NCI-H345 treated with DMSO at 0.1 percent for 48 hours (cell line): ENCODE data around the gene CDCA4.

ENCODE experiments used
- DNase-seq: peaks from one replicate; lab custom pipeline; 2025; ENCODE audit not compliant: unreplicated experiment; lab: John Stamatoyannopoulos, UW

CDCA4 gene

DNA sequence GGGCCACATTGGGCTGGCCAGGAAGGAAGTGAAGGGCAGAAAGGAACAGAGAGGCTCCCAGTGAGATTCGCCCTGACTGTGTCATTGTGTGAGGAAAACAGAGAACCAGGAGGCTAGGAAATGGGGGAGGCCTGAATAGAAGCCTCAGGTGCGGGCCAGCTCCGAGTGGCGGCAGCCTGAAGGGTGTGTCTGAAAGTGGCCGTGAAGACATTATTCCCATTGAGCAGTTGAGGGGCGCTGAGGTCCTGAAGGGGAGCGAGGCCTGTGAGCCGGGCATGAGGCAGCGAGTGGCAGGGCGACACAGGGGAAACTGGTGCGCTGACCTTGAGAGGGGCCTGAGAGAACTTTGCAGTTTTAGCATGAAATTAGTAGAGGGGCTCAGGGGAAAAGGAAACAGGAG, 28.4 kb downstream of the CDCA4 start:
- DNase-seq, result no peak

DNA sequence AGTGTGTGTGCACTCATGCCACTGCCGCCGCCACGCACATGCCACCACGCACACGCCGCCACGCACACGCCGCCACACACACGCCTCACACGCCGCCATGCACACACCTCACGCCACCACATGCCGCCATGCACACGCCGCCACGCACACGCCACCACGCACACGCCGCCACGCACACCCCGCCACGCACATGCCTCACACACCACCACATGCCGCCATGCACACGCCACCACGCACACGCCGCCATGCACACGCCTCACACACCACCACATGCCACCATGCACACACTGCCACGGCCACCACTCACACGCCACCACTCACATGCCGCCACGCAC, 29.0 kb downstream of the CDCA4 start:
- no peak for DNase-seq

DNA sequence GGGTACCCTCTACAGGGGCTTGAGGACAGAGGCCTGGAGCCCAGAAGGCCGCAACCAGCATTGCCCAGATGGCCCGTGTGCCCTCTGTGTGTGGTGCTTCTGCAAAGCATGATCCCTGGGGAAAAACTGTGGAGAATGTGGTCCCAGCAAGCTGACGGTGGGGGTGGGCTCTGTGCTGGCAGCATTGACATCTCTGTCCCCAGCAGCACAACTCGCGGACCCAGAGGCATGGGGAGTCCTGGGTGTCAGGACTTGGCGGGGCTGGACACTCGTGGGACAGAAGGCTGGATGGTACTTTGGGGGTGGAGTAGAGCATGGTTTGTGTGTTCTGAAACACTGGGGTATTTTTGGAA, 31.0 kb downstream of the CDCA4 start:
- no peak for DNase-seq

DNA sequence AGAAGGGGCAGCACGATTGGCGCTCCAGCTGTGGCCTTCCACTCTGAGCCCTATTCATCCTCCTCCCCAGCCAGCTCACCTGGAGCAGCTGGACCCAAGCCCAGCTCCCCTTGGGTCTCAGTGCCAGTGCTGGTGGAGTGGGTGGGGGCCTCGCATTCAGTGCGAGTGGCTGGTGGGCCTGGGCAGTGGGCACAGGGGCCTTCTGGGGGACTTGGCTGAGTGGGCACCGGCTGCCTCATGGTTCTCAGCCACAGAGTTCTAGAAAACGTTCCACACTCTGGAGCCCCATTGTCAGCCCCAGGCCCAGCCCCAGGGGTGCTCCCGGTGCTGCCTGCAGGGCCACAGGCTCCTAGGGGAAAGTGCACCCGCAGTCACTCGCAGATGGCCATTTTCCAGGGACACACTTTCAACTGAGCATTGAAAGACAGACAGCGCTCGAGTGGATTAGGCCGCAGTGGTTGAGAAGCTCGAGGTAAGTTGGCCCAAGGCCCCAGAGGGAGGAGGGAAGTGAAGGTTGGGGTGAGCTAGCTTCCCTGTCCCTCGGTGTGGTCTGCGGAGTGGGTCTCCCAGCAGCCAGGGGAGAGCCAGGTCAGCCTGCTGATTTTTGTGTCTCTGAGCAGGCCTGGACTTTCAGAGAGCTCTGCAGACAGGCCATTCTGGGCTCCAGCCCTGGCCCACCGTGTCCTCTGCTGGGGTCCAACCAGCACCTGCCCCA, 31.5 kb downstream of the CDCA4 start:
- DNase-seq, result no peak

DNA sequence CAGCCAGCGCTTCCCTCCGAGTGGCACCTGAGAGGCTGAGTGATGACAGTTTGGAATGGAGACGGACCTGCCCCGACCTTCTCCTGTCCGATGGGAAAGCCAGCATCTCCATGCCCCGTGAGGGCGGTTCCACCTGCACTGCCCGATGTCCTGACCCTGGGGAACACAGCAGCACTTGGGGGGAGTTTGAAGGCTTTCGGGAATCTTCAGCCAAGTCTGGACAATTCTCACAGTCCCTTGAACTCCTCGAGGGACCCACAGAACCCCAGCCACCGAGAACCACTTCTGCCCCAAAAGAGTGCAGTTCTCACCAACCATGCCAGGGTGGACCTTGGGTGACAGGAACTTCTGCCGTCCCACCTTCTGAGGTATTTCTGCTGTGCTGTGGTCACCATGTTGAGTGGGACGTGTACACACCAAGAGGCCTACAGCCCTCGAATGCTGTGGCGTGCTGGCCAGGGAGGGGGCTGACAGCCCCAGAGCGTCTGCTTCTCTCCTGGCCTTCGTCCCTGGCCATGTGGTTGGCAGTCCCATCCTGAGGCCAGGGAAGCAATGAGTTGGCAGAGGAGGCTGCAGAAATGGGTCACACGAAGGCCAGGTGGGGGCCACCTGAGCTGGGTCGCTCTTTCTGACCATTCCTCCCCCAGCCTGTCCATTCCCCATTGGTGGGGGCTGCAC, 34.3 kb downstream of the CDCA4 start:
- DNase-seq, result no peak

DNA sequence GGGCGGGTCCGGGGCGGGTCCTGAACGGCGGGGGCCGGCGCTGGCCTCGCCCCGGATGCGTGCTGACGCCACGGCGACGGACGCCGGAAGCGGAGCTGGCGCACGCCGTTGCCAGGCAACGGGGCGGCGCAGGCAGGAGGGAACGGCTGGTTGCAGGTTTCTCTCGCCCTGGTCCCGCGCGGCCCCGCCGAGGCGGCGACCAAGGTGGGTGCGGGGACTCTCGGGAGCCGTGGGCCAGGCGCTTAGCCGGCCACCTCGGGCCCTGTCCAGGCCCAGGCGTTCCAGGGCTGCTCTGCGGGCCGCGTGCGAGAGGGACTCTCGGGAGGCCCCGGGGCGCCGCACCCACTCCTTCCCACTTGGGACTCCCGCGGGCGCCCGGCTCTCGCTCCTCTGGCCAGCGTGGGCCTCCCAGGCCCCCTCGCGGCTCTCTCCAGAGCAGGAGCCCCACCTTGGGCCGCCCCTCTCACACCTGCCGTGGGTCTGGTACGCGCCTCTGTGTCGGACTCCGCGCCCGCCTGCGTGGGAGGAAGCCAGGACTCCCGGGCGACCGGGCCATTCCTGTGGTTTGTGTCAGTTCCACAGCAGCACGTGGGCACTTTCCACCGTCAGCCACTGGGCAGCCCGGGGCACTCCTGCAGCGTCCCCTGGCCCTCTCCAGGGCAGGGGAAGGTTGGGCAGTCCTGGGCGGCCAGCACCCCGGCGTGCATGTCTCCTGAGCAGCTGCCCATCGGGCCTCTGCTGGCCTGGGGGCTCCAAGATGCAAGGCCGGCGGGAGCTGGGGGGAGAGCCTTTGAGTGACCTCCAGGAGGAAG, 35.0 kb downstream of the CDCA4 start, which contains the start of gene CLBA1:
Gene CLBA1 (plus strand): TSS at position 114 of the 812 bp plus-strand sequence. CDS start 644 bp downstream, at position 758.
- peak; percentile 56 for DNase-seq

DNA sequence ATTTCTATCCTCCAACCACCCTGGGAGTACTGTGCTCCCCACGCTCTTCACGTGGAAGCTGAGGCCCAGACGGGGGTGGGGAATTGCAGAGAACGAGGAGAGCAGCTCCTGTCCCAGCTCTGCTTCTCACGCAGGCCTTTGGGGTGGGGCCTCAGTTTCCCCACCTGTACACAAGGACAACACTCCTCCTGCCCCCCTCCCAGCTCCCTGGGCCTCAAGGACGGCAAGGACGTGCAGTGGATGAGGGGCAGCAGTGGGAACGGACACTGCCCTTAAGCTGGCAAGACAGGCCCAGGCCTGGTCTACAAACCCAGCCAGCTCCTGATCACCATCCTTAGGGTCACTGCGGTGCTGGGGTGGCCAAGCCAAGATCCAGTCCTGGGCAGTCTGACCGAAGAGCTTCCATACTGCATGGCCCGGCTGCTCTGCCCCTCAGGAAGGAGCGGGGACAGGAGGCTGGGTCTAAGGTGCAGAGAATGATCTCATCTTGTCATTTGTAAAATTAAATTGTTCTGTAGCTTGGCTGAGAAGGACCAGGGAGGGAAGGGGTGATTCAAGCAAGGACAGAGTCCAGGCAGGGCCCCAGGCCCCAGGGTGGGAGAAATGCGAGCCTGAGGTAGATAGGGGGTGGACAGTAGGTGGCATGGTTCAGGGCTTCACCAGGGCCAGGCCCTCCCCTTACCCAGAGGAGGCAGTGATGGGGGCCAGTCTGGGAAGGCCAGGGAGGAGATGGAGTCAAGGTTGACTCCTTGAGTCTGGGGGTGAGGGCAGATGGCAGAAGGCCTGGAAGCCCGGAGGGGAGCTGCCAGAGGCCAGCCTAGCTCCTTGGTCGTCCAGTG, 36.6 kb downstream of the CDCA4 start:
- no peak for DNase-seq

DNA sequence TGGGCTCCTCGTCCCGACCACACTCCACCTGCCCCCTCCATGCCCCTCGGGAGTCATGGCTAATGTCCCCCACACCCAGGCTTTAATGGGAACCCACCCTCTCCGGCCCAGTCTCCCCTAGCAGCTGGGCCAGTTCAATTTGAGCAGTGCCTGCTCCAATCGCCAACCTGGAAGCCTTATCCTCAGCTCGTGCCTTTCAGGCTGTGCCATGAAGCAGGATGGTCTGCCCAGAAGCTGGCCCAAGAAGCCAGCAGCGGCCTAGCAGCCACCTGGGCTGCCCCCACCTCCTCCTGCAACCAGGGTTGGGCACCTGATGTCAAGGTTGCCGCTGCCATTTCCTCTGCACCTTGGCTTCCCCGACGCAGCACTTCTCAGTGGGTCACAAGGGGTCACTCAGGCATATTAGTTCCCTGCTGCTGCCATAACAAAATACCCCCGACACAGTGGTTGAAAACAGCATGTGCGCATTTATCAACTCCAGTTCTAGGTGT, 37.6 kb downstream of the CDCA4 start:
- no peak for DNase-seq

DNA sequence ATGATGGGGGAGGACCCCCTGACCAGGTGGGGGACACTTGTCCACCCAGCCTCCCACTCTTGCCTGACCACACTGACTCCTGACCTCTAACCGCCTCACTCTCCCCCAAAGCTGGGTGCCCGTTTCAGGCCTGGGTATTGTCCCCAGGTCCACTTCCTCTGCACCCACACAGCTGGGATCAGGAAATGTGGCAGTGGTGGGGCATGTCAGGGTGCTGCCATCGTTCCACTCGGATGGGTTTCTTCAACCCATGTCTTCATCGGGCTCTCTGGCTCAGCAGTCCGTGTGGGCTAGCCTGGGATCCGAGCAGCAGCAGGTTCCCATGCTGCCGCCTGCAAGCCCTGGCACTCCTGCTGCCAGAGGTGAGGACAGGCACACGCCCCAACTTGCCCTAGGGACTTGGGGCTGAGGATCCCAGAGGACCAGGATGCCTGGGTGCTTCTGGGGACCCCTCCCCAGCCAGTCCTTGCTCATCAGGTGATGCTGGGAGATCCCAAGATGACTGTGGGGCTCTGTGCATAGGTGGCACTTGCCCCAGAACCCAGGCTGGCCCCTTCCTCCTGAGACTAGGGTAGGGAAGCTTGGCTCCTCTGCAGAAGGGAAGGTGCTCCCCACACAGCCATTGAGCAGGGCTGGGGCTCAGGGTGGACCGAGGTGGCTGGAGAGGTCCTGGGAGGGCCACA, 38.2 kb downstream of the CDCA4 start:
- no peak for DNase-seq

DNA sequence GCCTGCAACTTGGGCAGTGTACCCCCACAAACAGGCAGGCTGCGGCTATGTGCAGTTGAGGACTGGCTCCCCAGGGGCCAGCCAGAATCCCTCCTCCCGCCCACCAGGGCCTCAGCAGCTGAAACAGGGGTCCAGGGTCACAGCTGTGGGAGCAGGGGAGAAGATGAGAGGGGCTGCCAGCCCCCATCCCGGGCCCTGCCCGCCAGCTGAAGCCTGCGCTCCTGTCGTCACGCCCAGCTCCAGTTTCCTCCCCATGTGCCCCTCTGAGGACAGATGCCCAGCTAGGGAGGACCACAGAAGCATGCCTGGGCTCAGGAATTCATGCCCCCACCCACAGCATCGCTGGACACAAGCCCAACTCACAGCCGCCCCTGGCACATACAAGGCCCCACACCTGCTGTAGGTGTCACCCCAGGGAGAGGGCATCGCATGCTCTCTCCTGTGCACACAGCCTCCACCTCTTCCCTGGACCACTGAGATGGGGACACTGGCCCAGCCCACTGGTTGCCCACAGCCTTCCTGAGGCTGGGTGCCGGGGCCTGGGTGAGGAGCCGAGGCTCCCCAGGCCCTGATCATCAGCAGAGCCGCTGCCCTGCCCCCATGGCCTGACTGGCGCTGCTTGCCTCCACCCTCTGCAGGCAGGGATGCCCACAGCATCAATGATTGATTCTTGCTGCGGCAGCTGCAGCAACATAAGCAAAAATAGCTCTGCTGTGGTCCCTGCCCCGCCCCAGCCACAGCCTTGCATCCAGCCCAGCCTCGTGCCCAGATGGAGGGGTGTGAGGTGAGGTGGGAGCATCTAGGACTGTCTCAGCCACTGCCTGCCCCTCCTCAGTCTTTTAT, 39.0 kb downstream of the CDCA4 start:
- DNase-seq, result no peak

DNA sequence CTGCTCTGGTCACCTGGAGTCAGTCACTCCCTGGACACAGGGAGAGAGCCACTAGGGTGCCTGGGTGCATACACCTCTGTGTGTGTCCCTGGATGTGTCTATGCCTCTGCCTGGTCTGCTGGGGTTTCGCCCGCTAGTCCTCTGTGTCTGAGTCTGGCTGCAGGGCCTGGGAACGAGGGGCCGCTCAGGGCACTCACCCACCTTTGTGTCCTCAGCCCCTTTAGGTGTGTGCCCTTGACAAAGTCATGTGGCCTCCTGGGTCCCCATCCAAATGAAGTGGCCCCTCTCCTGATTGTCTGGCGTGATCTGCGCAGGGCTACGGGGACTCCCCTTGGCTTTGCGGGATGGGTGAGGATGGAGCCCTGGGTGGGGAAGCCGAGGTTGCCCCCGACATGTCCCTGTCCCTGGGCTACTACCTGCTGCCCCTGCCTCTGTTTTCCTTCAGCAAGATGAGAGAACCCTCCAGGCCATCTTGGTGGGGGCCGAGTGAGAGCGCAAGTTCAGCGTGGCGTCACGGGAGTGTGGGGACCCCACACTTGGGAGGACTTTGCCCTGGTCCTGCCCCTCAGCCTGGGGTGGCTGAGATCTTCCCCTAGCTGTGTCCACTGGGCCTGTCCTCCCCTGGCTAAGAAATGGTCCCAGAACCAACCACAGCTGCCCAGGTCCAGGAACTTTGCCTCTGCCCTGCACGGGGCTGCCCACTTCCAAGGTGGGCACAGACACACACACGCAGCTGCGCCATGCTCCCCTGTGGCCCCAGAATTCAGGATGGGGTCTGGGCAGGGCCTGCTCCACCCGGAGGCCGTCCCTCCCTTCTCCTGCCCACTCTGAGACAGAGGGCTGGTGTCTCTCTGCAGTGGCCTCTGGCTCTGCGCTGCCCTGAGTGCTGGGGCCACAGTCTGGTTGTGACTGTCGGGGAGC, 40.0 kb downstream of the CDCA4 start:
- no peak for DNase-seq

DNA sequence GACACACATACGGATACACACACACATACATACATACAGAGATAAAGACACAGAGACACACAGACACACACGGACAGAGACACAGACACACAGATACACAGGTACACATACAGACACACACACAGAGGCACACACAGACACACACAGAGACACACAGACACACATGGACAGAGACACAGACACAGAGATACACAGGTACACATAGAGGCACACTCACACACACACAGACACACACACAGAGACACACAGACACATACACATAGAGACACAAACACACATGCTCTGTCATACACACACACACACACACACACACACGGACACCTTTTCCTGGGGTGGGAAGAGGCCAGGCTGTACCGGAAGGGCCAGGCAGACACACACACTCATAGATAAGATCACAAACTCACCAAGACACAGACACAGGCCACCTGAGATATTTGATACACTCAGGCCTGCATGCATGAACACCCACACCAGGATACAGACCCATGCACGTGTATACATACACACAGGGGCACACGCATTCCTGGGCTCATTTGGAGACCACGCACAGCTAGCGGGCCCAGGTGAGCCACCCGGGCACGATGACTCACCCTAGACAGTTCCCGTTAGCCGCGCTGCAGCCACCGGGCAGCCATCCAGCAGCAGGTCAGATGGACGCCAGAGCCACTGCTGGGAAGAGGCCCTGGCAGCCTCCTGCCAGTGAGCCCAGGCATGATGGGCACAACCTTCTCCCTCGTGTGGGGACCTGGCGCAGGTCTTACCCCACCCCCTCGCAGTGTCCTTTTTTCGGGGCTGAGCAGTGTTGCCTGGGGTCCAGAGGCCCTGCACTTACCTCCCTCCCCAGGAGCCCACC, 40.9 kb downstream of the CDCA4 start:
- DNase-seq, result no peak

DNA sequence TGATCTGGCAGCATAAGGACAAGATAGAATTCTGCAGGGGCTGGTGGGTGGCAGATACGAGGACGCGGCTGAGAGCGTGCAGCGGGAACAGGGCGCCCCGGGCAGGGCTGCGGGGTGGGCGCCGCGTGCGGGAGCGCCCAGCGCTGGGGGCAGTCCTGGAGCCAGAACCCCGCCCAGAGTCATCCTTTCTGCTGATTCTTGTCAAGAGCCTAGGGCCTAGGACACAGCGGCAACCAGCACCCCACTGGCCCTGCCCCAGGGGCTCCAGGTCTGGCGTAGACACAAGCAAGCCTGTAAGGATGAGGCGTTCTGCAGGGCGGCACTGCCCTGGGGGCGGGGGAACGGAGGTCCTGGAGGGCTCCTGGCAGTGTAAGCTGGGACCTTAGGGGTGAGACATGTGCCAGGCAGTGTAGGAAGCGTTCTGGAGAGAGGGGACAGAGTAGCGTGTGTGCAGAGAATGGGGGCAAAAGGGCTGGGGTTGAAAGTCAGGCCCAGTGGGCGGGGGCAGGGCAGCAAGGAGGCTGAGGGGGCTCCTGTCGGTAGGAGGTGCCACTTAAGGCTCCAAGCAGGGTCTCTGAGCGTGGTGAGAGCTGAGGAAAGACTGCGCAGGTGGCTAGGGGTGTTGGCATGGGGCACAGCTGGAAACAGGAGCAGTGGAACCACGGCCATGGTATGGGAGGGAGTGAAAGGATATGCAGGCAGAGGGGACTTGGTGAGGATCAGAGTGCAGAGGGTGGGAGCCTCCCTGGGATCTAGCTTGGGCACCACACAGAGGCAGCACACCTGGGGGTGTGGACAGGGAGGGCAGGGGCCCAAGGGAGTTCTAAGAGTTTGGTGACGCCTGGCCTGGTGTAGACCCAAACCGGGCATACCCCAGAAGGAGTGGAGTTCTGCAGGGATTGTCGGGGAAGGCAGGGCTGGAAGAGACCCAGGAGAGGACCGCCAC, 41.9 kb downstream of the CDCA4 start:
- no peak for DNase-seq

DNA sequence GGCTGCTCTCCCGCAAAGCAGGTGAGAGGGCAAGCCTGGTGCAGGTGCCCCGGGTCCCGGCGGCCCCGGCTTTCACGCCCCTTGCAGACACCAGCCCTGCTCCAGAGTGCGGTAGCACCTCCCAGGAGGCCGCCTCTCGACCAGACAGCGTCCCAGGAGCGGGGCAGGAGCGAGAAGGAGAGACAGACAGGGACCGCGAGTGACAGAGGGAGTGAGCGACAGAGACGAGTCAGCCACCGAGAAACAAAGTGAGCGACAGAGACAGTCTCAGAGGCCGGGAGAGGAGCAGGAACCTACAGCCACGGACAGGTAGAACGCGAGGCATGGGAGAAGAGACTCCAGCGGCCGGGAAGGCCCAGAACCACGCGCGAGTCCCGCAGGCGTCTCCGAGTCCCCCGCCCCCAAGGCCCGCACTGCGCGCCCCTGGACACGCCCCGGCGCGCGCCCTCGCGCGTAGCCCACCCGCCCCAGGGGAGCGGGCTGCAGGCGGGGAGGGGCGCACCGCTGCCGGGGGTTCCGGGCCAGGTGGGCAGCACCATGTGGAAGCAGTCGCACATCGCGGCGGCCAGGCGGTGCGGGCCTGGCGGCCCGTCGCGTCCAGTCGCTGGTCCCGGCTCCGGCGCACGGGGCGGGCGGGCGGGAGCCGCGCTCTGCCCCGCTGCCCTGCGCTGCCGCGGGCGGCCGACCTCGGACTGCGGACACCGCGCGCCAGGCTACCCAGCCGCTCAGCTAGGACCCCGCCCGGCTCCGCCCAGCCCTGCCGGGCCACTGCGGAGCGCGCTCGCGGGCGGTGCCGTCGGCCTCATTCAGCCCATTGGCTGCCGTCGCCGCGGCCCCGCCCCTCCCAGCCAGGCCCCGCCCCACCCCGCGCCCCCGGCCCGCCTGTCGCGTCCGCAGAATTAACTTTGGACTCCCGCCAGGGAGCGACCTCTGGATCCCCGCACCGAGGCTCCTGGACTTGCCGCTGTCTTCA, 42.9 kb downstream of the CDCA4 start, which contains the start of gene AHNAK2:
Gene AHNAK2 (minus strand): TSS at position 694 of the 973 bp plus-strand sequence. CDS start 137 bp downstream, at position 557.
- peak; percentile 43 for DNase-seq

DNA sequence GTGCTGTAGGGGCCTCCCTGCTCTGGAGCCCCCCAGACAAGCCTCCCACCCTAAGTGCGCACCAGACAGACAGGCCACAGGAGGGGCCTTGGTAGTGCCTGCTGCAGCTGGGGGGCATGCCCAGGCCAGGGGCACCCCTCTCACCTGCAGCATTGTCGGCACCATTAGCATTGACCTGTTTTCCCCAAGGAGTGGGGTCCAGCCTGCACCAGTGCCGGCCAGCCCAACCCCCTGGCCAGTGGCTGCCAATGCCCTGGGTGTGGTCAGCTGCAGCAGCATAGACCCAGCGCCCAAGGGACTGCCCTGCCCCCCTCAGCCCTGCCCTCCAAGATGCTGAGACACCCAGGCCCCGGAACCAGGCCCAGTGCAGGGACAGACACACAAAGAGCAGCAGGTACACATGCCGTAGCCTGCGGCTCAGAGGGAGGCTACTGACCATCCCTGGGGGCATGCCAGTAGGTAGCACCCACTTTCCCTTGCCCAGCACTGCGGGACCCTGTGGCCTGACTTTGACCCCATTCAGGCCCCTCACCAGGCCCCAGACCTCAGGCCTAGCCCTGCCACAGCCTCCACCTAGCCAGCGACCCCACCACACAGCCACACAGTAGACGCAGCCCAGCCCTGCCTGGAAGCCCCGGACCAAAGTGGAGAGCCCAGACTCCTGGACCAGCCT, 43.7 kb downstream of the CDCA4 start:
- DNase-seq, result no peak
